ENCODE data around the gene OSBPL2. TPM values are rescaled to one million over a fixed set of nuclear protein-coding genes. Genes with fewer than 3 reads are reported as not detected.
A peak's percentile ranks its signal among the peaks of the same experiment; 100 is the strongest.

OSBPL2 gene
- total and polyA plus RNA-seq, 7 donors: 9.6 to 30.9 (median 22.8) TPM

DNA sequence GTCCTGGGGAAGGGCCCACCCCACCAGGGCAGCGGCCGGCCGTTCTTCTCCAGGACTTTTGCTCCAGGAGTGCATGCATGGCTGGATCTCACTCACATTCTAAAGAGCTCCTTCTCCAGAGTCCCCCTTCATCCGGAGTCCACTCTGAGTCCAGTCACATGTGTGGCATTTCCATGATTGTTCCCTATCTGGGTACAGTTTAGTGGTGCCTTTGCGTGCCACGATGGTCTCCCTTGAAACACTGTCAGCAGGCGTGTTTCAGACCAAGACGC, 20.9 kb downstream of the OSBPL2 start:
- TF ChIP-seq, protein P1, sequence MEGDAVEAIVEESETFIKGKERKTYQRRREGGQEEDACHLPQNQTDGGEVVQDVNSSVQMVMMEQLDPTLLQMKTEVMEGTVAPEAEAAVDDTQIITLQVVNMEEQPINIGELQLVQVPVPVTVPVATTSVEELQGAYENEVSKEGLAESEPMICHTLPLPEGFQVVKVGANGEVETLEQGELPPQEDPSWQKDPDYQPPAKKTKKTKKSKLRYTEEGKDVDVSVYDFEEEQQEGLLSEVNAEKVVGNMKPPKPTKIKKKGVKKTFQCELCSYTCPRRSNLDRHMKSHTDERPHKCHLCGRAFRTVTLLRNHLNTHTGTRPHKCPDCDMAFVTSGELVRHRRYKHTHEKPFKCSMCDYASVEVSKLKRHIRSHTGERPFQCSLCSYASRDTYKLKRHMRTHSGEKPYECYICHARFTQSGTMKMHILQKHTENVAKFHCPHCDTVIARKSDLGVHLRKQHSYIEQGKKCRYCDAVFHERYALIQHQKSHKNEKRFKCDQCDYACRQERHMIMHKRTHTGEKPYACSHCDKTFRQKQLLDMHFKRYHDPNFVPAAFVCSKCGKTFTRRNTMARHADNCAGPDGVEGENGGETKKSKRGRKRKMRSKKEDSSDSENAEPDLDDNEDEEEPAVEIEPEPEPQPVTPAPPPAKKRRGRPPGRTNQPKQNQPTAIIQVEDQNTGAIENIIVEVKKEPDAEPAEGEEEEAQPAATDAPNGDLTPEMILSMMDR (IDR thresholded peaks at IDR 0.05): no peak
- Histone ChIP-seq H3K27ac (peak overlapping the region; percentile 57), H3K27me3 (ENCODE audit: insufficient read depth in 3 of 3, low read length in 2 of 3) (no peaks in the 10 kb centered on the region), H3K36me3 (ENCODE audit: insufficient read depth in 1 of 2, low read depth in 1 of 2) (peaks cover 0 to 64% of the 10 kb centered on the region in 2 donors), H3K4me1 (peaks cover 17% of the 10 kb centered on the region), H3K4me3 (no peak overlapping the region), H3K9me3 (no peaks in the 10 kb centered on the region)
- no peak for DNase-seq
- no peak for ATAC-seq
- intact Hi-C loops (cut with DNase I): no loop called here
- 92 to 97% (median 92%) methylated on average over 8 of the region's 8 CpGs for WGBS, 3 donors

DNA sequence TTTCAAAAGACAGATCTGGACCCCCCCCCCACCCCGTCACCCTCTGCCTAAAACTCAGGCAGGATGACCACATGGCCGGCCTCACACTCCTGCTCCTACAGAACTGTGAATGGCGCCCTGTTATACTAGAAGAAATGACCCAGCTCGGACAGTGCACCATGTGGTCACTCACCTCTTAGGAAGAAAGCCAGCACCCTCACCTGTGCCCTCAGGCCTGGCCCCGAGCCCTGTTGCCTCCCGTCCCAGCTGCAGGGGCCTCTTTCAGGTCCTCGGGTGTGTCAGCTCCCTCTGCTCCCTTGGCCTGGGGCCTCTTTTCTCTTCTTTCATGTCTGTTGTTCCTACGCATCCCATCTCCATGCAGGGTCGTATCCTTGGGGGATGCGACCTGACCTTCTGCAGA, 23.7 kb downstream of the OSBPL2 start:
- Histone ChIP-seq H3K4me3 (no peak overlapping the region), H3K27me3 (ENCODE audit: insufficient read depth in 3 of 3, low read length in 2 of 3) (no peaks in the 10 kb centered on the region), H3K9me3 (no peaks in the 10 kb centered on the region), H3K36me3 (ENCODE audit: insufficient read depth in 1 of 2, low read depth in 1 of 2) (peaks cover 0 to 75% of the 10 kb centered on the region in 2 donors), H3K4me1 (peaks cover 22% of the 10 kb centered on the region), H3K27ac (no peak overlapping the region)
- TF ChIP-seq, protein P1 (IDR thresholded peaks at IDR 0.05): no peak
- no peak for DNase-seq
- no peak for ATAC-seq
- 91 to 95% (median 93%) methylated on average over 10 of the region's 10 CpGs for WGBS, 3 donors
- intact Hi-C loops (cut with DNase I): no loop called here

DNA sequence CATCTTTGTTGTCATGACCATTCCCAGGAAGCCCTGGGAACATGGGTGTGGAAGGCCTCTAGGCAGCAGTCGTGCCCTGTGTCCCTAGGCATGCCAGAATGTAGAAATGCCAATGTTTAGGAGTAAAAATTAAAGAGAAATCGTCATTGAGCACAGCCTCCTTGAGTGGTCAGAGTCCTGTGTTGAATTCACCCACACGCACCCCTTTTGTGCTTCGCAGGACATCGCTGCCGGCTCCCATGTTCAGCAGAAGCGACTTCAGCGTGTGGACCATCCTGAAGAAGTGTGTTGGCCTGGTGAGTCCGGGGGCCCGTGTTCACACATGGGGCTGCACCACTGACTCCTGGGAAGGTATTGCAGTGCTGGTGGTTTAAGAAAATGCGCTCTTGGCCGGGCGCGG, 25.1 kb downstream of the OSBPL2 start:
- DNase-seq: no peak
- 90 to 95% (median 93%) methylated on average over 14 of the region's 14 CpGs for WGBS, 3 donors
- intact Hi-C loops (cut with DNase I): no loop called here

DNA sequence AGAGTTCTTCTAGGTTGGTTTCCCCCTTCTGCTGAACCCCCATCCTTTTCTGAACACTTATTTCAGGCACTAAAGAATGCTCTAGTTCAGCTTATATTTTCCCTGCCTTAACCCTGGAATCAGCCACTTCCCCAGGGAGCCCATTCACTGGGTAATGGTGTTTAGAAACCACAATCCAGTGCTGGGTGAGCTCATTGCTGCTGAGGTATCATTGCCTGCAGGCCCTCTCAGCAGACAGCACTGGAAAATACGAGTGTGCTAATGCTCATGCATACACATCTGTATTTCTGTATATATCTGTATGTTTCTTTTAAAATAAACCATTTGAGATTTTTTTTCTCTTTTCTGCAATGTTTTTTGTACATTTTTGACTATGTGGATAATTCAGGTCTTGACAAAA, 27.0 kb downstream of the OSBPL2 start:
- Histone ChIP-seq H3K4me3 (no peak overlapping the region), H3K27ac (peak overlapping the region; percentile 95), H3K9me3 (no peaks in the 10 kb centered on the region), H3K27me3 (ENCODE audit: insufficient read depth in 3 of 3, low read length in 2 of 3) (no peaks in the 10 kb centered on the region), H3K36me3 (ENCODE audit: insufficient read depth in 1 of 2, low read depth in 1 of 2) (peaks cover 0 to 62% of the 10 kb centered on the region in 2 donors), H3K4me1 (peaks cover 23% of the 10 kb centered on the region)
- DNase-seq: no peak
- TF ChIP-seq, protein P1 (IDR thresholded peaks at IDR 0.05): no peak
- WGBS, 3 donors: 94 to 100% (median 99%) methylated on average over 1 of the region's 1 CpG
- intact Hi-C loops (cut with DNase I): no loop called here
- no peak for ATAC-seq

More for the DNA sequence above, 25.1 kb downstream of the OSBPL2 start:
- peaks cover 24% of the 10 kb centered on the region for H3K4me1 ChIP-seq
- H3K4me3 ChIP-seq: no peak overlapping the region
- no peaks in the 10 kb centered on the region for H3K27me3 ChIP-seq (ENCODE audit: insufficient read depth in 3 of 3, low read length in 2 of 3)
- no peak overlapping the region for H3K27ac ChIP-seq
- TF ChIP-seq, protein P1 (IDR thresholded peaks at IDR 0.05): no peak
- no peak for ATAC-seq
- H3K9me3 ChIP-seq: no peaks in the 10 kb centered on the region
- peaks cover 0 to 71% of the 10 kb centered on the region in 2 donors for H3K36me3 ChIP-seq (ENCODE audit: insufficient read depth in 1 of 2, low read depth in 1 of 2)

DNA sequence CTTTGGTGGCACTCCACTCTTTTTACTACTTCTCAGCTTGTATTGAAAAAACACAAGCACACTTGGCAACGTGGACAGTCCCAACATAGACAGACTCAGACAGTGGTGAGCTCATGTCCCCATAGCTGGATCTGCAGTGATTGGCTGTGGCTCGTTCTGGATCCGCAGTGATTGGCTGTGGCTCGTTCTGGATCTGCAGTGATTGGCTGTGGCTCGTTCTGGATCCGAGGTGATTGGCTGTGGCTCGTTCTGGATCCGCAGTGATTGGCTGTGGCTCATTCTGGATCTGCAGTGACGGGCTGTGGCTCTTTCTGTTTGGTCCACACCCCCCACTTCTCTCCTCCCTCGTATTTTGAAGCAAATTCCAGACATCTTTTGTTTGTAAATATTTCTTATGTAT, 28.0 kb downstream of the OSBPL2 start:
- TF ChIP-seq, protein P1 (IDR thresholded peaks at IDR 0.05): no peak
- Histone ChIP-seq H3K4me1 (peaks cover 23% of the 10 kb centered on the region), H3K27ac (peak overlapping the region; percentile 95), H3K27me3 (ENCODE audit: insufficient read depth in 3 of 3, low read length in 2 of 3) (no peaks in the 10 kb centered on the region), H3K36me3 (ENCODE audit: insufficient read depth in 1 of 2, low read depth in 1 of 2) (peaks cover 0 to 56% of the 10 kb centered on the region in 2 donors), H3K9me3 (no peaks in the 10 kb centered on the region), H3K4me3 (no peak overlapping the region)
- DNase-seq (no peak), ATAC-seq (no peak)
- intact Hi-C loops (cut with DNase I): no loop called here
- WGBS, 3 donors: 92 to 96% (median 95%) methylated on average over 10 of the region's 10 CpGs

All from psoas muscle (tissue), 8 donors.